Progenitor cell of endocrine pancreas (in vitro differentiated cells): ENCODE results near the gene ABCC8. TPM values are rescaled to one million over a fixed set of nuclear protein-coding genes. Genes with fewer than 3 reads are reported as not detected.

ENCODE experiments used
- DNase-seq: peaks from one replicate; pipeline ENCODE4 v3.0.0; 2021; ENCODE audit warnings: low spot score; ENCODE audit not compliant: unreplicated experiment
- H3K27ac Mint-ChIP-seq: 2 replicates; pipeline ENCODE4 v1.8.0; 2021; ENCODE audit warnings: mild to moderate bottlenecking, moderate library complexity, mixed read lengths
- H3K27me3 Mint-ChIP-seq: 2 replicates; pipeline ENCODE4 v1.8.0; 2021; ENCODE audit warnings: mixed read lengths
- H3K36me3 Mint-ChIP-seq: 2 replicates; pipeline ENCODE4 v1.8.0; 2022; ENCODE audit warnings: mixed read lengths; ENCODE audit not compliant: insufficient read depth
- H3K4me1 Mint-ChIP-seq: 2 replicates; pipeline ENCODE4 v1.8.0; 2021; ENCODE audit warnings: low read depth, mixed read lengths
- H3K4me3 Mint-ChIP-seq: 2 replicates; pipeline ENCODE4 v1.8.0; 2021; ENCODE audit warnings: low read depth, mild to moderate bottlenecking, moderate library complexity, mixed read lengths
- H3K9me3 Mint-ChIP-seq: 2 replicates; pipeline ENCODE4 v1.8.0; 2021; ENCODE audit warnings: low read depth, mixed read lengths
- total RNA-seq: library from RNA; stranded (reverse); gene quantifications from 2 replicates; pipeline ENCODE4 v1.2.1, GENCODE V29; 2021
- TF ChIP-seq, protein P1 (sequence below): fragments of 200-600 bp; sonication (generic); IDR thresholded peaks from one replicate; pipeline ENCODE4 v1.5.0; 2021; ENCODE audit warnings: antibody characterized with exemption, mild to moderate bottlenecking; ENCODE audit not compliant: unreplicated experiment

ABCC8 gene
- total RNA-seq, 1 donor from 2014 or later, result 23.9 TPM

DNA sequence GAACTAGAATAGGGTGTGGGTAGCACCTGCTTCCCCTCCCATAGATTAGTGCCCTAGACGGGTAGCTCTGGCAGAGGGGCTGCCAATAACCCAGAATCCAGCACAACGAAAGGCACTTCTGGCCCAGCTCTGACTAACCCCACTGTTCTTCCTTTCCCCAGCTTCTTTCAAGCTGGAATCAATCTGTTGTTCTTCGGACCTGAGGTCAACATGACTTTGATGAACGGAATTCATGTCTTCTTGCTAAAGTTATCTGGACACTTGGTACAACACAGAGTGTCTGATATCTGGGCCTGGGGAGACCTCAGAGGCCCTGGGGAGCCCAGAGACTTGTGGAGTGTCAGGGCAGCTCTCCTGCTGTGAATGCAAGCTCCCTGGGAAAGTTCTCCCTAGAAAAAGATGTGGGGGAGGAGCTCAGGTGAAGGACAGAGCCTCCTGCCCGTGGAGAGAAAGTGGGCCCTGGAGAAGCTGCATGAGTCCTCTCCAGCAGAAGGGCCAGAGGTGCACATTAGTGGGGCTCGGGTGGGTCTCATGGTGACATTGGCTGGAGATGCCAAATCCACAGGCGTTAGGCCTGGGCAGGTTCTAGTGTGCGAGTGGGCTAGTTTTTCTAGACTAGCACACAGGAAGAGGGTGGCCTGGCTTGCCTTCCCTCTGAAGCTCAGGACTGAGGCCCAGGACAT lies 94.5 kb downstream of the ABCC8 start:
- peaks cover 6% of the 10 kb centered on the region for H3K9me3 Mint-ChIP-seq
- H3K27ac Mint-ChIP-seq, result peak overlapping the region; percentile 45
- DNase-seq, result no peak
- TF ChIP-seq, protein P1, sequence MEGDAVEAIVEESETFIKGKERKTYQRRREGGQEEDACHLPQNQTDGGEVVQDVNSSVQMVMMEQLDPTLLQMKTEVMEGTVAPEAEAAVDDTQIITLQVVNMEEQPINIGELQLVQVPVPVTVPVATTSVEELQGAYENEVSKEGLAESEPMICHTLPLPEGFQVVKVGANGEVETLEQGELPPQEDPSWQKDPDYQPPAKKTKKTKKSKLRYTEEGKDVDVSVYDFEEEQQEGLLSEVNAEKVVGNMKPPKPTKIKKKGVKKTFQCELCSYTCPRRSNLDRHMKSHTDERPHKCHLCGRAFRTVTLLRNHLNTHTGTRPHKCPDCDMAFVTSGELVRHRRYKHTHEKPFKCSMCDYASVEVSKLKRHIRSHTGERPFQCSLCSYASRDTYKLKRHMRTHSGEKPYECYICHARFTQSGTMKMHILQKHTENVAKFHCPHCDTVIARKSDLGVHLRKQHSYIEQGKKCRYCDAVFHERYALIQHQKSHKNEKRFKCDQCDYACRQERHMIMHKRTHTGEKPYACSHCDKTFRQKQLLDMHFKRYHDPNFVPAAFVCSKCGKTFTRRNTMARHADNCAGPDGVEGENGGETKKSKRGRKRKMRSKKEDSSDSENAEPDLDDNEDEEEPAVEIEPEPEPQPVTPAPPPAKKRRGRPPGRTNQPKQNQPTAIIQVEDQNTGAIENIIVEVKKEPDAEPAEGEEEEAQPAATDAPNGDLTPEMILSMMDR, result no peak
- H3K27me3 Mint-ChIP-seq, result no peaks in the 10 kb centered on the region
- H3K4me1 Mint-ChIP-seq, result no peaks in the 10 kb centered on the region
- peaks cover 3% of the 10 kb centered on the region for H3K36me3 Mint-ChIP-seq
- no peak overlapping the region for H3K4me3 Mint-ChIP-seq

DNA sequence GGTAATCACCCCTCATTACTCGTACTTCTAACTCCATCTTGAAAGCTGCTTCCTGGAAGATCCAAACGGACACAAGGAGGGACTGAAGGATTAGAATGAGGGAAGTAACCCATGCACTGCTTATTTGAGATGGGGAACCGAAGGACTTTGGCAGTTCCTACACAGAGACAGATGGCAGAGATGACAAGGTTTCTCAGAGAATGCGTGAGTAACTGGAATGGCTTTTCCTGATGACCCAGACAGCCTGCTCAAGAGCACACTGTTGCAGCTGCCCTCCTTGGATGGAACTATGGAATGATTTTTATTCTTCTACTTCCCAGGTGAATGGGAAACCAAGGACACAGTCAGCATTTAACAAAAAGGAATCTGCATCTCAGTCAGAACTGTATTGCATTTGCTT lies 95.5 kb downstream of the ABCC8 start:
- no peak for DNase-seq
- no peaks in the 10 kb centered on the region for H3K36me3 Mint-ChIP-seq
- H3K27me3 Mint-ChIP-seq, result no peaks in the 10 kb centered on the region
- H3K27ac Mint-ChIP-seq, result no peak overlapping the region
- TF ChIP-seq, protein P1, result no peak
- no peaks in the 10 kb centered on the region for H3K4me1 Mint-ChIP-seq
- H3K4me3 Mint-ChIP-seq, result no peak overlapping the region
- peaks cover 6% of the 10 kb centered on the region for H3K9me3 Mint-ChIP-seq

DNA sequence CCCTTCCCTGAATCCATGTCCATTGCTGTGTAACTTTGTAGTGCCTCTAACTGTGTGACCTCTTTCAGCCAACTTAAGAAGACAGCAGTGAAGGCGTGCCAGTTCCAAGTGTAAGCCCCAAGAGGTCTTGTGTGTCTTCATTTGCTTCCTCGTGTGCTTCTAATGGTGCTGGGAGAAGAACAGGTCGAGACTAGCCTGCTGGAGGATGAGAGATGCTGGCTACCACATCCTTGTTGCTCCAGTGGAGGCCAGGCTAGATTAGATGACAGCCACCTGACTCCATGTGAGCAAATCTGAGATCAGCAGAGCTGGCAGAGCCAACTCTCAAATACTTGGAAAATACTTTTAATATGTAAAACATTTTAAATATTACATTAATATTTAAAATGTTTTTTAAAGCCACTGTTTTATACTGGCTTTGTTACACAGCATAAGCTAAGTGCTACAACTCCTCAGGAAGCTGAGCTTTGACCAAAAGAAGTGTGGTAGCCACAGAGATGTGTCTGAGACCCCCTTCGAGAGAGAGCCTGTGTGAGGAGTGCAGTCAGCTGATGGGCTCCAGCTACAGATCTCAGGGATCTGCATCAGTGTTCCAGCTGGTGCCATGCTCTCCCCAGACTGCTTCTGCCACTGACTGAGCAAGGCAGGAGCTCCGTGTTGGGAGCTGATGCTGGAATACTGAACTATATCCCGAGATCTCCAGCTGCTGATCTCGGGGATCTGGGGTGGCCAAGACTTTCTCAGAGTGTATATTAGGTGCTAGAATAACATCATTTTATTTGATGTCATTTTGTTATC lies 97.1 kb downstream of the ABCC8 start:
- H3K4me3 Mint-ChIP-seq, result no peak overlapping the region
- TF ChIP-seq, protein P1, result no peak
- no peak for DNase-seq
- H3K36me3 Mint-ChIP-seq, result no peaks in the 10 kb centered on the region
- H3K27me3 Mint-ChIP-seq, result no peaks in the 10 kb centered on the region
- peaks cover 9% of the 10 kb centered on the region for H3K9me3 Mint-ChIP-seq
- H3K27ac Mint-ChIP-seq, result peak overlapping the region; percentile 13
- no peaks in the 10 kb centered on the region for H3K4me1 Mint-ChIP-seq

DNA sequence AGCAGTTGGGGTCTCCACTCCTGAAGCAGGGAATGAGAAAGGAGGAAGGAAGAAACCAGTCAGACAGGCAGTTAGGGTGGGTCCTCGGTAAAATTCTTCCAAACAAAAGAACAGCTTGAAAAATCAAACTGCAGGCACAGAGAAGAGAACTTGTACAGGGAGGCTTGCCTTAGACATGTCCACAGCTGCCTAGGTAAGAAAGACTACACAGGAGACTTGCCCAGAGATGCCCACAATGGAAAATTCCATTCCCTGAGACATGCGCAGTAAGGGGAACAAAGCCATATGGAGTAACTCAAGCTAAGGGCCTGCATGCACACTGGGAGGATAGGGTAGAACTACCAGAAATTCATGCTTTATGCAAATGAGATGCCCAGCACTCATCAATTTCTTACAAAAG lies 98.0 kb downstream of the ABCC8 start:
- TF ChIP-seq, protein P1, result no peak
- peaks cover 12% of the 10 kb centered on the region for H3K9me3 Mint-ChIP-seq
- no peak overlapping the region for H3K27ac Mint-ChIP-seq
- no peak overlapping the region for H3K4me3 Mint-ChIP-seq
- DNase-seq, result no peak
- peaks cover 1% of the 10 kb centered on the region for H3K36me3 Mint-ChIP-seq
- H3K27me3 Mint-ChIP-seq, result no peaks in the 10 kb centered on the region
- no peaks in the 10 kb centered on the region for H3K4me1 Mint-ChIP-seq

DNA sequence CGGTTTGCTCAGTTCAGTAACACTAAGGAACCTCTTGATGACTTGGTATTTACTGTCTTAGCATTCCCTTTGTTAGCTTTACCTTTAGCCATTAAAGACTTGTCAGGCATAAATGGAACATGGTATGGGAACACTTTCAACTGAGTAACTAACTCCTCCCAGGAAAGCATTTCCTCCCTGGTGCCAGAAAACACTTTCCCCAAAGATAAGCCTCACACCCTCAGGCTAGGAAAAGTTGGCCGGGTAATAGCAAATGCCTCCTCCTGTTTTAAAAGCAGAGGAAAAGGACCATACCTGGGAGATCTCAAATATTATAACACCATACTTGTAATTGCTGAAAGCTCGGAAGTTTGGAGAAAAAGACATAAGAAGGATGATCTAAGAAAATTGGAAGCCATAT lies 100.2 kb downstream of the ABCC8 start:
- peaks cover 11% of the 10 kb centered on the region for H3K36me3 Mint-ChIP-seq
- no peak overlapping the region for H3K4me3 Mint-ChIP-seq
- H3K4me1 Mint-ChIP-seq, result no peaks in the 10 kb centered on the region
- TF ChIP-seq, protein P1, result no peak
- DNase-seq, result no peak
- H3K27ac Mint-ChIP-seq, result no peak overlapping the region
- no peaks in the 10 kb centered on the region for H3K27me3 Mint-ChIP-seq
- peaks cover 22% of the 10 kb centered on the region for H3K9me3 Mint-ChIP-seq
